Activated CD4-positive, alpha-beta T cell treated with anti-CD3 and anti-CD28 coated beads, Interleukin-2, amount 10 ng/mL, durations not matched to agents 24 days and 14 days (primary cell): ENCODE data around the gene MACC1. TPM values are rescaled to one million over a fixed set of nuclear protein-coding genes. Genes with fewer than 3 reads are reported as not detected.

Experiments used
- DNase-seq: peaks from one replicate; pipeline ENCODE4 v3.0.0; 2022
- H3K27ac Mint-ChIP-seq: one replicate; pipeline ENCODE4 v1.8.0; 2022; ENCODE audit warnings: mild to moderate bottlenecking, mixed read lengths
- H3K27me3 Mint-ChIP-seq: one replicate; pipeline ENCODE4 v1.8.0; 2022; ENCODE audit warnings: mixed read lengths
- H3K36me3 Mint-ChIP-seq: one replicate; pipeline ENCODE4 v1.8.0; 2022; ENCODE audit warnings: low read depth, mild to moderate bottlenecking, mixed read lengths
- H3K4me1 Mint-ChIP-seq: one replicate; pipeline ENCODE4 v1.8.0; 2021; ENCODE audit warnings: mixed read lengths
- H3K4me3 Mint-ChIP-seq: one replicate; pipeline ENCODE4 v1.8.0; 2022; ENCODE audit warnings: mild to moderate bottlenecking, moderate library complexity, mixed read lengths
- H3K9me3 Mint-ChIP-seq: one replicate; pipeline ENCODE4 v1.8.0; 2021; ENCODE audit warnings: mixed read lengths
- intact Hi-C: fragments of 100-400 bp; cut with micrococcal nuclease; formaldehyde crosslinking; loops from one replicate; pipeline ENCODE4 v1.15.1; 2023
- total RNA-seq: library from RNA; stranded (reverse); gene quantifications from 2 replicates; pipeline ENCODE4 v1.2.3, GENCODE V29; 2022

The MACC1 gene
- total RNA-seq, 1 donor from 2014 or later, result not detected

DNA sequence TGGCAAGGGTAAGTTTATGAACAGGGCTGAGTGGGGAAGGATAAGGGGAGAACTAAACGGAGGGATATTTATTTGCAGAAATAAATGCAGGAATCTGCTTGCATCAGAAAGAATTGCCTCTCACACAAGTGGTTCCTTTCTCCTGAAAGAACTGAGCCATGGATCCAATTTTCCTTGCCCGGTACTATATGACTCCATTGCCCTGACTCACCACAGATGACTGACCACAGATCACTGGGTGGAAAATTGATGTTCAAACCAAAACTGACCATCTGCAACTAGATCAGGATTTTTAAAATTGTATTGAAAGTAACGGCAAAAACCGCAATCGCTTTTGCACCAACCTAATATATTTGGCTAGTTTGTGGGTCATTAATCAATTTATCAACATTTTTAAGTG is 6.2 kb upstream of the MACC1 start:
- DNase-seq, result no peak
- Mint-ChIP-seq H3K4me3 (no peak overlapping the region), H3K27me3 (no peaks in the 10 kb centered on the region), H3K36me3 (no peaks in the 10 kb centered on the region), H3K9me3 (no peaks in the 10 kb centered on the region), H3K4me1 (peaks cover 2% of the 10 kb centered on the region), H3K27ac (no peak overlapping the region)
- intact Hi-C loops, result no loop called here

DNA sequence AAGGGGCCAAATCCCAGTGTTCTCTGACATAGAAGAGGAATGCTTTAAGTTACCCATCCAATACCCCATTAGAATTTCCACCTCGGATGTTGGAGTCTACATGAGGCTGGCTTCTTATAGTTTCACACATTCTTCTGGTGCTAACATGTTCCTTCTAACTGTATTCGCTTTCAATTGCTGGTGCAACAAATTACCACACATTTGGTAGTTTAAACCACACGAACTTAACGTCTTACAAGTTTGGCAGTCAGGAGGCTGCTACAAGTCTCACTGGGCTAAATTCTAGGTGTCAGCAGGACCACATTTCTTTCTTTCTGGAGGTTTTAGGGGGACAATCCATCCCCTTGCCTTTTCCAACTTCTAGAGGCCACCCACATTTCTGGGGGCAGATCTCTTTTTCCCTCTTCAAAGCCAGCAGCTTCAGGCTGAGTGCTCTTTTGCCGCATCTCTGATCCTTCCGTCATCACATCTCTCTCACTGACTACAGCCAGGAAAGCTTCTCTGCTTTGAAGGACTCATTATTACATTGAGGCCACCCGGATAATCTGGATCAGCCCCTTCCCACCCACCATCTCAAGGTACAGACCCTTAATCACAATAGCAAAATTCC is 5.1 kb upstream of the MACC1 start:
- peaks cover 2% of the 10 kb centered on the region for H3K4me1 Mint-ChIP-seq
- H3K4me3 Mint-ChIP-seq, result no peak overlapping the region
- intact Hi-C loops, result no loop called here
- H3K27me3 Mint-ChIP-seq, result no peaks in the 10 kb centered on the region
- DNase-seq, result no peak
- no peak overlapping the region for H3K27ac Mint-ChIP-seq
- H3K9me3 Mint-ChIP-seq, result no peaks in the 10 kb centered on the region
- H3K36me3 Mint-ChIP-seq, result no peaks in the 10 kb centered on the region

DNA sequence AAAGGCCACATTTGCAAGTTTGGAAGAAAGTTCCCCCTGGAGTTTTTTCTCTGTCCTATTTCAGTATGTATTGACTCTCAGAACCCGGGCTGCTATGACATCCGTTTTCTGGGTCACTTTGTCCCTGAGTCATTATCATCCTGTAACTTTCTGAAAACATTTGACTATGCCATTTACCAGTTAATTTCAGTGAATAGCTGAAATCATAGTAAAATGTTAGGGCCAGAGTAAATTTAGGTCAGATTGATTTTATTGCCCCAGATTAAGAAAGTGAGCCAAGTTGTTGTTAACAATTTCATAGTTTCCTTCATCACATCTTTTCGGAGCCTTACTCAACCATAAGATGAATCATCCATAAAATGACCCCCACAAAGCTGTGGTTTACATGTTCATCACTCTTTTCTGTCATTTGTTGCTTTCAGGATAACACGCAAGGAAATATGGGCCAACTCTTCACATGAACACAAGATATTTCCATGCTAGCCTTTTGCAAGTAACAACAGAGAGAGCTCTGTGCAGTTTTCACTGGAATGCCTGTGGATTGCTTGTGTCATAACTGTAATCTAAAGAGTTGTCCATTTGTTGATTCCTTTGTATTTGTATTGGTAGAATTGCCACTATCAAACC is 3.9 kb upstream of the MACC1 start:
- H3K27me3 Mint-ChIP-seq, result no peaks in the 10 kb centered on the region
- H3K4me3 Mint-ChIP-seq, result no peak overlapping the region

DNA sequence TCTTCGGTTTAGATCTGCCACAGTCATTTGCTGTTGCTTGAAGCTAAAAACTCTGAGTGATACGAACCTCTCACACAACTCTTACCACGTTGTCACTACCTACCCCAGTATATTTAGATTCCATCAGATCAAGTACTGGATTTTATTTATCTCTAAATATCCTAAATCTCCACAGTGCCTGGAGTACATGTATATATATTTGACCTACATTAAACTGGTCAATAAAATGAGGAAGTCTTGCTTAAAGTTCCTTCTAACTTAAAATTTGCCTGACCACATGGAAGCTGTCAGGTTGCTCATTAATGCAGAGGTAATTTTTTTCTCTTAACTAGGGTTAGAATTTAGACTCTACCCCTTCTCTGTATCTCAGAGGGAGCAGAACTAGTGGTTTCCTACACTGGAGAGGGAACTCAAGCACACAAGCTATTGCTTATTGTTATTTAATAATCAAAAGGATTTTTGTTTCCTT is 3.1 kb upstream of the MACC1 start:
- intact Hi-C loops, result no loop called here
- no peaks in the 10 kb centered on the region for H3K9me3 Mint-ChIP-seq
- H3K36me3 Mint-ChIP-seq, result no peaks in the 10 kb centered on the region
- no peak overlapping the region for H3K27ac Mint-ChIP-seq
- no peaks in the 10 kb centered on the region for H3K27me3 Mint-ChIP-seq
- no peak overlapping the region for H3K4me3 Mint-ChIP-seq
- H3K4me1 Mint-ChIP-seq, result peaks cover 2% of the 10 kb centered on the region
- no peak for DNase-seq

More for the DNA sequence above, 3.9 kb upstream of the MACC1 start:
- DNase-seq, result no peak
- intact Hi-C loops, result no loop called here
- no peak overlapping the region for H3K27ac Mint-ChIP-seq
- no peaks in the 10 kb centered on the region for H3K36me3 Mint-ChIP-seq
- no peaks in the 10 kb centered on the region for H3K9me3 Mint-ChIP-seq
- peaks cover 2% of the 10 kb centered on the region for H3K4me1 Mint-ChIP-seq

DNA sequence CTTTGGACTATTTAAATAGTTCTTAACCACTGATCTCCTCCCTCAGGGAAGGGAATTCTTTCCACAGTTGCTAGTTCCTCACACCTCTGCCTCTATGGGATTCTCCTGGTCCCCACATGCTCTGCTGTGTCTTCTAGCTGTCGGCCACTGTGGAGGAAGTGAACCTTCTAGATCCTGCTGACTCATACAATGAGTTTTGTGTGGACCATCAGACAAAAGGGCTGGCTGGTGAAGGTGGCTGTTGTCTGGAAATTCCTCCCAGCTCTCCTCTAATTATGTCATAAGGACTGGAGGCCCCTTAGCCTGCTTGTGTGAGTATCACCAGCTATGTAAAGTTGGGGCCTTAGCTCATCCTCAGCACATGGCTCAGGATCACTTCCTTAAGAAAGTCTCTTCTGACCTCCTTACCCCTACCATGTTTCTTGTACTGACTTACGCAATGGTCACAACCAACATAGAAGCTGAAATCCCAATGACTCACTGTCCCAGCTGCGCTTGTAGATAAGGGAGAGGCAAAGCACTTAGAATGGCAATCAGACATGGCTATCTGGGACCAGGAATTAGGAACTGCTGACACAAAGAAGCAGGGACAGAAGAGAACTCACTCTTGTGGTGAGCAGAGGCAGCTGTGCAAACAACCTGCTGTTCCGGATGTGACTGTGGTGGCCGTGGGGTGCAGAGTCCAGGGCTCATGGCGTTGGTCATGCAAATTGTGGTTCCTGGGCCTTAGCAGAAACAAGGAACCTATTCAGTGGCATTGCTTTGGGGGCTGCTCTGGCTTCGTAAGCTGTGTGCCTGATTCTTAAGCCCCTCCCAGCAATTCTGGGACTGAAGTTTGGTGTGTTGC is 2.5 kb upstream of the MACC1 start:
- Mint-ChIP-seq H3K4me3 (no peak overlapping the region), H3K4me1 (peaks cover 2% of the 10 kb centered on the region), H3K9me3 (no peaks in the 10 kb centered on the region), H3K27me3 (no peaks in the 10 kb centered on the region), H3K27ac (no peak overlapping the region), H3K36me3 (no peaks in the 10 kb centered on the region)
- DNase-seq, result no peak
- intact Hi-C loops, result no loop called here

DNA sequence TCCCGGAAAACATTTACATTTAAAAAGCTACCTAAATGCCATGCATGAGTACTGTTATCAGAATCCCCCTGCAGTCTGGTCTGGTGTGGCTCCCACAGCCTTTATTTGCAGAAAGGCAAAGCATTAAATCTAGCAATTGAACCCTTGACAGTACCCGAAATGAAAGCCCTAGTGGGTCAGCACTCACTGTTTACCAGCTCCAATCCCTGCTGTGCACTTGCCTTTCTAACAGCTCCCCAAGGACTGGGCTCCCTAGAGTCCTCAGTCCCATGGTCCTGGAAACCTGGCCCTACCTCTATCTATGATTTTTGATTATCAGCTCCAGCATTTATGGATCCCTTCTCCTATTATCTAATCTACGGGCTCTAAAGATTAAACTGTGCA is 1.9 kb upstream of the MACC1 start:
- DNase-seq, result no peak
- Mint-ChIP-seq H3K9me3 (no peaks in the 10 kb centered on the region), H3K4me1 (peaks cover 2% of the 10 kb centered on the region), H3K27me3 (no peaks in the 10 kb centered on the region), H3K27ac (no peak overlapping the region), H3K36me3 (no peaks in the 10 kb centered on the region), H3K4me3 (no peak overlapping the region)
- intact Hi-C loops, result no loop called here

DNA sequence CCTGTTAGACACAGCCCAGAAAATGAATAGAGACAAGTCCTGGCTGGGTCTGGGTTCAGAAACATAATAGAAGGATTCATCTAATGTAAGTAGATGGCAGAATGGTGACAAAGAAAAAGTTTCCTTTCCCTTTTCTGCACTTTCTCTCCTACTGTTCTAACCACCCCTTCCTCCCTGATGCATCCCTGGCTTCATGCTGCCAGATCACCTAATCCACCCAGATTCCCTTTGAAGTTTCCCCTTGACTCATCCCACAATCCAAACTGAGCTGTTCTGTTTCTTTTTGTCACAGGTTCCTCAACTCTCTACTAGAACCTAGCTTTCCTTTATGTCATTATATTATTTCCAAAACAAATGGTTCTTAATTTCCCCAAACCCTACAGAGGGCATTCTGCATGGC is 1.1 kb upstream of the MACC1 start:
- Mint-ChIP-seq H3K4me3 (no peak overlapping the region), H3K36me3 (no peaks in the 10 kb centered on the region)
- DNase-seq, result no peak

DNA sequence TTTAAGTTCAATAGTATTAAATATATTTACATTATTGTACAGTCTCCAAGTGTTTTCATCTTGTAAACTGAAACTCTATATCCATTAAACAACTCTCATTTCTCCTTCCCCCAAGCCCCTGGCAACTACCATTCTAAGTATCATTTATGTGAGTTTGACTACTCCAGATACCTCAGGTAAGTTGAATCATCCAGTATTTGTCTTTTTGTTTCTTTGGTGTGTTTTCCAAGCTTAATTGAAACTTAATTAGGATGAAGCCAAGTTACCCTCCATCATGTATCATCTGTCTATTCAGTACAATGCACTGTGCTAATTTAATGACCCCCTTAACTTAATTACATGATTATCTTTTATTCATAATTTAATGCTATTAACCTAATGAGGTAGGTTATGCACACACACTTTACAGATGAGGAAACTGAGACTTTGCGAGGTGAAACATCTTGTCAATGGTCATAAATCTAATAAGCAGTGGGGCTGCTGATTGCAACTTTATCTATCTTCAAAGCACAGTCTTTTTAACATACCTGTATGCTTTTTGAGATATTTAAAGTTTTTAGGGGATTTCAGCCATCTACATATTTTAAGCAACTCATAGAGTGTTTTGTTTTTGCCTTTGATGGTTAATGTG is 663 bp downstream of the MACC1 start:
- H3K4me1 Mint-ChIP-seq, result peaks cover 2% of the 10 kb centered on the region
- H3K4me3 Mint-ChIP-seq, result no peak overlapping the region
- no peak overlapping the region for H3K27ac Mint-ChIP-seq
- DNase-seq, result no peak
- no peaks in the 10 kb centered on the region for H3K9me3 Mint-ChIP-seq
- H3K36me3 Mint-ChIP-seq, result no peaks in the 10 kb centered on the region
- intact Hi-C loops, result no loop called here
- H3K27me3 Mint-ChIP-seq, result no peaks in the 10 kb centered on the region

More for the DNA sequence above, 1.1 kb upstream of the MACC1 start:
- intact Hi-C loops, result no loop called here
- peaks cover 2% of the 10 kb centered on the region for H3K4me1 Mint-ChIP-seq
- no peaks in the 10 kb centered on the region for H3K9me3 Mint-ChIP-seq
- H3K27ac Mint-ChIP-seq, result no peak overlapping the region
- no peaks in the 10 kb centered on the region for H3K27me3 Mint-ChIP-seq

DNA sequence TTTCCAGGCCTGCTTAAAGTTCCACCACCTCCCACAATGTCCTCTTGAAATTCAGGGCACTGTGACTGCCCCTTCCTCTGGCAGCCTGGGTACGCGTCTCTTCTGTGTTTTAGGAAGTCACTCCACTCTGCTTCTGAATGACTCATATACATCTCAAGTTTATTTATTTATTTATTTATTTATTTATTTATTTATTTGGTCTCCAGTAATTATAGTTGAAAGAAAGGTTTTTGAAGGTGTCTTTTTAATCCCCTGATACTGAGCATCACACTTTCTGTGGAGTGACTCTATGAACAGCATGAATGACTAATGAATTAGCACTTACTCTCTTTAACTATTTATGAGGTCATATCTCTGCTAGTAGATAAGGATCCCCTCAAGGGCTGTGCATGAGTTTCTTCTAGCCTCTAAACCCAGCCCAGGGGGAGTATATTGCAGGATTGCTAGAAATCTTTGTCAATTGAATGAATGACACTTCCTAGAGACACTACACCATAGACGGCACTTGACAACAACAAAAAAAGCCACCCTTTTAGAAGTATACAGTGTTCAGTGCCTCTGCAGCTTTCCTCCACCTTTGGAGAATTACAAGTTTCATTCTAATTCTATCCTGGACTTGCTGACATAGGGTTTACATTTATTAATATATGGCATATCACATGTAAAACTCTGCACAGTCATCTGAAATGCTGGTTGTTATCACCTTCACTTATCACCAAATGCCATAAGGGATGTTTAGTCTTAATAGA is 2.1 kb downstream of the MACC1 start:
- H3K9me3 Mint-ChIP-seq, result peaks cover 3% of the 10 kb centered on the region
- H3K27ac Mint-ChIP-seq, result no peak overlapping the region
- H3K4me3 Mint-ChIP-seq, result no peak overlapping the region
- intact Hi-C loops, result no loop called here
- H3K36me3 Mint-ChIP-seq, result no peaks in the 10 kb centered on the region
- H3K4me1 Mint-ChIP-seq, result peaks cover 2% of the 10 kb centered on the region
- H3K27me3 Mint-ChIP-seq, result no peaks in the 10 kb centered on the region
- DNase-seq, result no peak

DNA sequence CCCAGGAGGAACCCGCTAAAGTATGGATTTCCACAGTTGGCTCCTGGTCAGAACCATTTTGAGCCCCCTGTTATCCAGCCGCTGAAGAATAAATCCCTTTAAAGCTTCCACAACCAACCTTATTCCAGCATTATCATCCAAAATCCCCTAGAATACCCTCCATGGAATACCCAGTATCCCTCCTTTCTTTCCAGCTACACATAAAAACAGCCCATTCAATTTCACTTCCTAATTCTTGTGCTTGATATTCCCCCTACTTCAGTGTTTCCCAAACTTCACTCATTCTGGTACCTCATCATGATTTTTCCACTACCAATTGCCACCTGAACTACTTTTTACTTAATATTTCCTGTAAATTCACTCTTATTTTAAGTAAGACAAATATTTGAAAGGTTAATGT is 3.1 kb downstream of the MACC1 start:
- H3K4me1 Mint-ChIP-seq, result no peaks in the 10 kb centered on the region
- H3K9me3 Mint-ChIP-seq, result peaks cover 3% of the 10 kb centered on the region
- H3K27me3 Mint-ChIP-seq, result no peaks in the 10 kb centered on the region
- no peak for DNase-seq
- intact Hi-C loops, result no loop called here
- no peak overlapping the region for H3K27ac Mint-ChIP-seq
- no peak overlapping the region for H3K4me3 Mint-ChIP-seq
- no peaks in the 10 kb centered on the region for H3K36me3 Mint-ChIP-seq

DNA sequence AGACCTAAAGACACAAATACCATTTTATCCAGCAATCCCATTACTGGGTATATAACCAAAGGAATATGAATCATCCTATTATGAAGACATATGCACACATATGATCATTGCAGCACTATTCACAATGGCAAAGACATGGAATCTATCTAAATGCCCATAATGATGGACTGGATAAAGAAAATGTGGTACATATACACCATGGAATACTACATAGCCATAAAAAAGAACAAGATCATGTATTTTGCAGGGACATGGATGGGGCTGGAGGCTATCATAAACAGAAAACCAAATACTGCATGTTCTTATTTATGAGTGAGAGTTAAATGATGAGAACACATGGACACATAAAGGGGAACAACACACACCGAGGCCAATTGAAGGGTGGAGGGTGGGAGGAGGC is 3.8 kb downstream of the MACC1 start:
- DNase-seq, result no peak
- Mint-ChIP-seq H3K4me1 (no peaks in the 10 kb centered on the region), H3K36me3 (no peaks in the 10 kb centered on the region), H3K4me3 (no peak overlapping the region), H3K27ac (no peak overlapping the region), H3K27me3 (no peaks in the 10 kb centered on the region), H3K9me3 (peaks cover 4% of the 10 kb centered on the region)
- intact Hi-C loops, result no loop called here

DNA sequence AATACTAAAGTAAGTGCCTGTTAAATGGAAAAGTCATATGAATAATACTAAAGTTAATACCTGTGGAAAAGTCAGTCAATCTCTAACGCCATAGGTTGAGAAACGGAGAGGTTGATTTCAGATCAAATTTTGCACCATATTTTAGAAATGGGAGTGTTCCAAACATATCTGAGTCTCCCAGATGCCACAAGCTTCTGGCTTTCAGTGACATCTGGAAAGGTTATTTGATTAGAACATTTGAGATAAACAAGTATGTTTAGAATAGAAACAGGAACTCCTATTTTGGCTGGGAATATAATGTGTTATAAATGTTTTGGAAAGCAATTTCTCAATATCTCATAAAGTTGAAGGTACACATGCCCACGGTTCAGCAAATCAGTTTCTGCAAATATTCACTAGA is 5.8 kb downstream of the MACC1 start:
- Mint-ChIP-seq H3K27me3 (no peaks in the 10 kb centered on the region), H3K4me3 (no peak overlapping the region), H3K9me3 (peaks cover 9% of the 10 kb centered on the region), H3K36me3 (no peaks in the 10 kb centered on the region), H3K27ac (no peak overlapping the region), H3K4me1 (no peaks in the 10 kb centered on the region)
- no peak for DNase-seq
- intact Hi-C loops, result no loop called here

DNA sequence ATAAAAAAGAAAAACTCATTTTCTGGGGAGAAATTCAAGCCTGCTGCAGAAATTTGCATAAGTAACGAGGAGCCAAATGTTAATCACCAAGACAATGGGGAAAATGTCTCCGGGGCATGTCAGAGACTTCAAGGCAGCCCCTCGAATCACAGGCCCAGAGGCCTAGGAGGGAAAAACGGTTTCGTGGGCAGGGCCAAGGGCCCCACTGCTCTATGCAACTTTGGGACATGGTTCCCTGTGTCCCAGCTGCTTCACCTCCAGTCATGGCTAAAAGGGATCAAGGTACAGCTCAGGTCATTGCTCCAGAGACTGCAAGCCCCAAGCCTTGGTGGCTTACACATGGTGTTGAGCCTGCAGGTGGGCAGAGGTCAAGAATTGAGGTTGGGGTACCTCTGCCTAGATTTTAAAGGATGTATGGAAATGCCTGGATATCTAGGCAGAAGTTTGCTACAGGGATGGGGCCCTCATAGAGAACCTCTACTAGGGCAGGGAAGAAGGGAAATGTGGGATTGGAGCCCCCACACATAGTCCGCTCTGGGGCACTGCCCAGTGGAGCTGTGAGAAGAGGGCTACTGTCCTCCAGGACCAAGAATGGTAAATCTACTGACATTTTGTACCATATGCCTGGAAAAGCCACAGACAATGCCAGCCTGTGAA is 8.4 kb downstream of the MACC1 start:
- H3K27ac Mint-ChIP-seq, result no peak overlapping the region
- intact Hi-C loops, result no loop called here
- H3K4me3 Mint-ChIP-seq, result no peak overlapping the region
- no peak for DNase-seq
- peaks cover 9% of the 10 kb centered on the region for H3K9me3 Mint-ChIP-seq
- no peaks in the 10 kb centered on the region for H3K4me1 Mint-ChIP-seq
- H3K27me3 Mint-ChIP-seq, result no peaks in the 10 kb centered on the region
- H3K36me3 Mint-ChIP-seq, result no peaks in the 10 kb centered on the region
